ENCODE data around the gene JOSD2.
"Not testable (repeated sequence)": the region's sequence is repeated elsewhere in the genome, so short reads cannot be mapped to it uniquely, and the experiment has no call there.

Gene JOSD2

GRCh38 chr19:50473336-50473735, 37.7 kb downstream of the JOSD2 start:
- not testable (repeated sequence) for DNase-seq

GRCh38 chr19:50468818-50469217, 42.2 kb downstream of the JOSD2 start:
- DNase-seq, result no peak

GRCh38 chr19:50467566-50467965, 43.4 kb downstream of the JOSD2 start:
- no peak for DNase-seq

- DNase-seq, result no peak
Measured at GRCh38 chr19:50466706-50467039, 44.3 kb downstream of the JOSD2 start.

DNA sequence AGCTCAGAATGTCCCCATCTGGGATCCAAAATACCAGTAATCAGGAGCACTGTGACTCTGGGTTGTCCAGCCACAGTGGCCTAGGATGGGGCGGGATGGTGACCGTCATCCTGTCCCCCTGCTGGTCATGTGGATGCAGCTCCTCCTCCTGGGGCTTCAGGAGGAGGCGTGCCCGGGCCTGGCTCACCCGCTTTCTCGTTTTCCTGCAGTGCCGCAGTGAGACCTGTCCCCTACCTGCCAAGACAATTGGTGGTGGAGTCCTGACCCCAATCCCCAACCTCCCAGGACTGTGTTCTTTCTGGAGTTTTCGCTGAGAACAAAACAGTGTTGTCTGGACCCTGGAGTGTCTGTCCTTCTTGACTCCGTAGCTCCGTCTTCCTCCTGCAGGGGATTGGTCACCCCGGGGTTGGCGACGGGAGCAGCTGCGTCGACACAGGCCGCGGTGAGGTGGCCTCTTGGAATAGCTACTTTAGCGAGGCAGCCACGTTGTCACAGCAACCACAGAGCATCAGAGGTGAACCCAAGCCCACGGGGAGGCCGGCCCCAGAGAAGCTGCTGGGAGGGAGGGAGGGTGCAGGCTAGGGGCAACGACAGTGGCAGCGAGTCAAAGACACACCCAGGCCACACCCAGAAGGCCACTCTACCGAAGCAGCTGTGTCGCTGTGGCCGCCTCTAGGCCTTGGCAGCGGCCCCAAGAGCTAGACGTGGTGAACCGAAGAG, 44.8 kb downstream of the JOSD2 start:
- no peak for DNase-seq

GRCh38 chr19:50465000-50465399, 46.0 kb downstream of the JOSD2 start:
- DNase-seq, result no peak

DNA sequence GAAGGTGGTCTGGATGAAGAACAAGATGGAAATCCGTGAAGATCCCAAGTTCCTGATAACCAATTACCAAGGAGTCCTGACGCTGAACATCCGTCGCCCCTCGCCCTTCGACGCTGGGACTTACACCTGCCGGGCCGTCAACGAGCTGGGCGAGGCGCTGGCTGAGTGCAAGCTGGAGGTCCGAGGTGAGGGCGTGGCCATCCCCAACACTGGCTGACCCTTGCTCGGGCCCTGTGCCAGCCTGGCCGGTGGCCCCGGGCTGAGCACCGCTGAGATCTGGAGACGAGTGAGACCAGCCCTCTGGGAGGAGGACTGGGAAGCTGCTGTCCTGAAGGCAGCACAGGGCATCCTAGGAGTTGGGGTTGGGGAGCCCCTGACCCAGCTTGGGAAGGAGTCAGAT, 46.6 kb downstream of the JOSD2 start:
- no peak for DNase-seq

DNA sequence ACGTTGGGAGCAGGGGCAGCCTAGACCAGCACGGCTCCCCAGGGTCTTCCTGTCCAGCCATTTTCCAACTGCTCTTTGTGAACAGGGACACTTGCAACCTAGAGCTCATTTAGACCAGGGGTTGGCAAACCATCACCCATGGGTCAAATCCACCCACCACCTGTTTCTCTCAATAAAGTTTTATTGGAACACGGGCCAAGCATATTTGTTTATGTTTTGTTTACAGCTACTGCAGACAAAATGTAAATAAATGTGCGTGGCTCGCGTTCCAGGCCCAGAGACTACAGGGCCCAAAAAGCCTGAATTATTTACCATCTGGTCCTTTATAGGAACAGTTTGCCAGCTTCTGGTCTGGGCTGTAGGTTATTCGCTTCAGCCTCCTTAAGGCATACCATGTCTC, 48.0 kb downstream of the JOSD2 start:
- DNase-seq, result no peak

- DNase-seq, result peak; percentile 61
Measured at GRCh38 chr19:50461066-50461875, 49.7 kb downstream of the JOSD2 start.

DNA sequence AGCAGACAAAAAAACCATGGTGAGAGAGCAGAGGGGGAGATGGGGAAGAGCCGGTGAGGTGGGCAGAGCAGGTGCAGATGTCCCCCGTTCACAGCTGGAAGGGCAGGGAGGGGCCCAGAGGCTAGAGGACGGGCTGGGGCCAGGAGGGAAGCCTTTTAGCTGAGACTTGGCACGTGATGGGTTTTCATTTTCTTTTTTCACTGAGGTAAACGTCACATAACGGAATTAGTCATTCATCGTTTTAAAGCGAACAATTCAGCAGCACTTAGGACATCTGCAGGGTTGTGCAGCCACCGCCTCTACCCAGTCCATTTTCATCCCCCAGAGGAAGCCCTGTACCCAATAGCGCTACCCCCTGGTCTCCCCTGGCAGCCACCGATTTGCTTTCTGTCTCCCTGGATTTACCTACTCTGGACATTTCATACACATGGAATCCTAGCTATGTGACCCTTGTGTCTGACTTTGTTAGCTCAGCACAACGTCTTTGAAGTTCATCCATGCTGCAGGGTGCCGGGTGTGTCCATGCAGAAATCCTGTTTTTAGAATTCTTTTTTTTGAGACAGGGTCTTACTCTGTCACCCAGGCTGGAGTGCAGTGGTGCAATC, 50.7 kb downstream of the JOSD2 start:
- peak; percentile 7 for DNase-seq

GRCh38 chr19:50459638-50460037, 51.4 kb downstream of the JOSD2 start:
- DNase-seq, result no peak

DNA sequence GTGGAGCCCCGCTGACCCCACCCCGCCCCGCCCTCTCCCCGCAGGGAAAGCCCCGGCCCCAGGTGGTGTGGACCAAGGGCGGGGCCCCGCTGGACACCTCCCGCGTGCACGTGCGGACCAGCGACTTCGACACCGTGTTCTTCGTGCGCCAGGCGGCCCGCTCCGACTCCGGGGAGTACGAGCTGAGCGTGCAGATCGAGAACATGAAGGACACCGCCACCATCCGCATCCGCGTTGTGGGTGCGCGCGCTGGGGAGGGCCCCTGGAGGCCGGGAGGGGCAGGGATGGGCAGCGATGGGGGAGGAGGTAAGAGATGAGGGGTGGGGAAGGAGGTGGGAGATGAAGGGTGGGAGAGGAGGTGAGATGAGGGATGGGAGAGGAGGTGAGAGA, 51.9 kb downstream of the JOSD2 start:
- no peak for DNase-seq

- DNase-seq, result no peak
Measured at GRCh38 chr19:50458396-50459066, 52.5 kb downstream of the JOSD2 start.

DNA sequence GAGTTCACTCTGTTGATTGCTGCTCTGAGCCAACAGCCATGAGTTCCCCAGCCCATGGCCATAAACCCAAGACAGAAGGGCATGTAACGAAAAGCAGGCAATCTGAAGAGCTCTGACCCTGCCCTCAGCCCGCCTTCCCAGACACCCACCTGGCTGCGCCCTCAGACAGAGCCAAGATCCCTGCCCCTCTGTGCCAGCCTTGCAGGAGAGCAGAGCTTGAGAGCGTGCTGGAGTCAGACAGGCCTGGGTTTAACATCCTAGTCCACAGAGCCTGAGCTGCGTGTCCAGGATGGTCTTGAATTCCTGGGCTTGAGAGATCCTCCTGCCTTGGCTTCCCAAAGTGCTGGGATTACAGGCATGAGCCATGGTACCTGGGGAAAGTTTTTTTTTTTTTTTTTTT, 53.7 kb downstream of the JOSD2 start:
- no peak for DNase-seq
